ENCODE results near the gene VSIG10L2.

VSIG10L2 gene

DNA sequence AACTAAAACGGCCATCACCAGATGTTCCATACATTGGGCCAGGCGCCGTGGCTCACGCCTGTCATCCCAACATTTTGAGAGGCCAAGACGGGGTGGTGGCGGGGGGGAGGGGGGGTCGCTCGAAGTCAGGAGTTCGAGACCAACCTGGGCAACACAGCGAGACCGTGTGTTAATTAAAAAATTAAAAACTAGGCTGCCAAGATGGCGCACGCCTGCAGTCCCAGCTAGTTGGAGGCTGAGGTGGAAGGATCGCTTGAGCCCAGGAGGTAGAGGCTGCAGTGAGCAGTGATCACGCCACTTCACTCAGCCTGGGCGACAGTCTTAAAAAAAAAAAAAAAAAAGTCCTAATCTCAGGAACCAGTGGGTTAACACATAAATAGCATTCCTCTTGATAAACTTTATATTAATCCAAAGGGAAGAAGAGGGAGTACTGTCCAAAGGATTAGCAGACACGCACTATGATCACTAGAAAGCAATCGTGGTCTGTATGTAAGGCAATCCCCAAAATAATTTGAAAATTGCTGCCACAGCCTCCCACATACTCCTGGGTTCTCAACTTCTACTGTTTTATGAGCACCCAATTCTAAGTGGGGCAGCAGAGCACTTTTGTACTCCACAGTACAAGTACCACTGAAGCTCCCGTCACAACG lies 43.4 kb upstream of the VSIG10L2 start (continued):
- no peak for TF ChIP-seq ZNF565 (CRISPR knock-in tag; conservative IDR thresholded peaks at IDR 0.05; ENCODE audit: low read depth)
- TF ChIP-seq POU6F1 (CRISPR knock-in tag; IDR thresholded peaks at IDR 0.05; ENCODE audit: borderline replicate concordance, low read depth), result no peak
- TF ChIP-seq GLIS3 (CRISPR knock-in tag; IDR thresholded peaks at IDR 0.05), result no peak
- no peak for TF ChIP-seq ZFP30 (CRISPR knock-in tag; IDR thresholded peaks at IDR 0.05)

DNA sequence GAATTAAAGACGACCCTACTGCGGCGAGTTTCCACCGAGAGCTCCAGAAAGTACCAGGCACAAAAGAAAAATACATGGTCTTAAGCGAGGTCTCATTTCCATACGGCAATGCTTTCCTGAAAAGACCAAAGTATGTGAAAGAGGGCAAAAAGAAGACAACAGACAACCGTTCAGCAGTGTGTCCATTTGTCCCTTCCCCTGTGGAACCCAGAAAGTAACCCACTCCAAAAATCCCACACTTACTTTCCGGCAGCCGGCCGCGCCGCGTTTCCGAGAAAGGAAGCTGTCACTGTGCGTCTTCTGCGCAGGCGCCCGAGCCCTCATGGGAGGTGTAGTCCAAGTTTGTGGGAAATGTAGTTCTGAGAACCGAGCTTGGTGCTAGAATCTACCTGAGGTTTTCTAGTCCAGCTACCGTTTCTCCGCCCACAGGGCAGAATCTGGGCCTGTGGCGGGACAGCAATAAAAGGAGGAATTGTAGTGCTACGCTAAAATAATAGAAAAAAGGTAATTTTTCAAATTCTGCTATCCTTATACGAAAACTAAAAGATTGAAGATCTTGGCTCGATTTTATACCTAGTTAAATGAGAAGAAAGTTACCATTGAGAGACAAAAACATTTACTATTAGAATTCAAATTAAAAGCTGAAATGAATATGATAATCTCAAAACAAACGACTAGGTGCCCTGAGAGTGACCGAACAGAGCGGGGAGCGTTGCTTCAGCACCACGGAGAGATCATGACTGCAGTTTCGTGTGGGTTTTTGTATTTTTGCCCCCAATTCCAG lies 42.7 kb upstream of the VSIG10L2 start, which contains the start of gene PUS3:
Gene PUS3 (minus strand): TSS at position 280 of the 784 bp plus-strand sequence. CDS start 6,922 bp downstream, outside the sequence.
- ATAC-seq, result peak; percentile 98
- TF ChIP-seq ZNF70 (CRISPR knock-in tag; IDR thresholded peaks at IDR 0.05) (no peak), CSDC2 (CRISPR knock-in tag; IDR thresholded peaks at IDR 0.05) (no peak), TSHZ2 (CRISPR knock-in tag; IDR thresholded peaks at IDR 0.05) (no peak), CSRNP3 (CRISPR knock-in tag; IDR thresholded peaks at IDR 0.05) (no peak), OSR1 (CRISPR knock-in tag; IDR thresholded peaks at IDR 0.05) (no peak), ZNF8 (CRISPR knock-in tag; IDR thresholded peaks at IDR 0.05) (no peak), ZFP3 (CRISPR knock-in tag; IDR thresholded peaks at IDR 0.05) (no peak), POU6F1 (CRISPR knock-in tag; IDR thresholded peaks at IDR 0.05; ENCODE audit: borderline replicate concordance, low read depth) (no peak), TCF4 (CRISPR knock-in tag; IDR thresholded peaks at IDR 0.05; ENCODE audit: borderline replicate concordance) (no peak), GLIS3 (CRISPR knock-in tag; IDR thresholded peaks at IDR 0.05) (no peak), BACH2 (CRISPR knock-in tag; IDR thresholded peaks at IDR 0.05; ENCODE audit: borderline replicate concordance) (no peak), PPARA (CRISPR knock-in tag; IDR thresholded peaks at IDR 0.05; ENCODE audit: borderline replicate concordance) (no peak), SNAI2 (CRISPR knock-in tag; IDR thresholded peaks at IDR 0.05) (no peak), ZC3H10 (CRISPR knock-in tag; IDR thresholded peaks at IDR 0.05) (no peak), ZFP30 (CRISPR knock-in tag; IDR thresholded peaks at IDR 0.05) (no peak)
- TF ChIP-seq, protein P1, sequence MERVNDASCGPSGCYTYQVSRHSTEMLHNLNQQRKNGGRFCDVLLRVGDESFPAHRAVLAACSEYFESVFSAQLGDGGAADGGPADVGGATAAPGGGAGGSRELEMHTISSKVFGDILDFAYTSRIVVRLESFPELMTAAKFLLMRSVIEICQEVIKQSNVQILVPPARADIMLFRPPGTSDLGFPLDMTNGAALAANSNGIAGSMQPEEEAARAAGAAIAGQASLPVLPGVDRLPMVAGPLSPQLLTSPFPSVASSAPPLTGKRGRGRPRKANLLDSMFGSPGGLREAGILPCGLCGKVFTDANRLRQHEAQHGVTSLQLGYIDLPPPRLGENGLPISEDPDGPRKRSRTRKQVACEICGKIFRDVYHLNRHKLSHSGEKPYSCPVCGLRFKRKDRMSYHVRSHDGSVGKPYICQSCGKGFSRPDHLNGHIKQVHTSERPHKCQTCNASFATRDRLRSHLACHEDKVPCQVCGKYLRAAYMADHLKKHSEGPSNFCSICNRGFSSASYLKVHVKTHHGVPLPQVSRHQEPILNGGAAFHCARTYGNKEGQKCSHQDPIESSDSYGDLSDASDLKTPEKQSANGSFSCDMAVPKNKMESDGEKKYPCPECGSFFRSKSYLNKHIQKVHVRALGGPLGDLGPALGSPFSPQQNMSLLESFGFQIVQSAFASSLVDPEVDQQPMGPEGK (CRISPR knock-in tag; IDR thresholded peaks at IDR 0.05; ENCODE audit: borderline replicate concordance), result no peak

Data from SK-N-SH treated with all-trans-retinoic acid at 6 μM for 48 hours (cell line).